Inflammatory macrophage treated with lipopolysaccharide for 1 hour (primary cell): ENCODE data around the gene KLHL35.
"Not testable (repeated sequence)": the region's sequence is repeated elsewhere in the genome, so short reads cannot be mapped to it uniquely, and the experiment has no call there.

Experiments used
- DNase-seq, 2 donors: peaks; one replicate each; pipeline ENCODE4 v3.0.0-alpha.2; 2020 to 2022

KLHL35 gene

GRCh38 chr11:75422248-75423231 is 10.5 kb downstream of the KLHL35 start:
- DNase-seq, result no peak

- no peak for DNase-seq
These were observed 11.1 kb downstream of the KLHL35 start for GRCh38 chr11:75421902-75422247.

GRCh38 chr11:75421035-75421602 is 11.9 kb downstream of the KLHL35 start:
- no peak for DNase-seq

- DNase-seq, result no peak
These were observed 12.6 kb downstream of the KLHL35 start for GRCh38 chr11:75420224-75421034.

GRCh38 chr11:75413864-75414263 is 19.1 kb downstream of the KLHL35 start:
- DNase-seq, result no peak

DNA sequence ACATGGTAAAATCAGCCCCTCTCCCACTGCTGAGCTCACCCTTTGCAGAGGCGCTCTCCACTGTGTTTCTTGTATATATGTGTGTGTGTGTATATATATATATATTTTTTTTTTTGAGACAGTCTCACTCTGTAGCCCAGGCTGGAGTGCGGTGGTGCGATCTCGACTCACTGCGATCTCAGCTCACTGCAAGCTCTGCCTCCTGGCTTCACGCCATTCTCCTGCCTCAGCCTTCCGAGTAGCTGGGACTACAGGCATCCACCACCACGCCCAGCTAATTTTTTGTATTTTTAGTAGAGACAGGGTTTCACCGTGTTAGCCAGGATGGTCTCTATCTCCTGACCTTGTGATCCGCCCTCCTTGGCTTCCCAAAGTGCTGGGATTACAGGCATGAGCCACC is 19.9 kb downstream of the KLHL35 start:
- not testable (repeated sequence) for DNase-seq

GRCh38 chr11:75409971-75410370 is 23.0 kb downstream of the KLHL35 start:
- DNase-seq, result not testable (repeated sequence)

GRCh38 chr11:75408957-75409219 is 24.1 kb downstream of the KLHL35 start:
- no peak for DNase-seq

- DNase-seq, result no peak
These were observed 26.6 kb downstream of the KLHL35 start for GRCh38 chr11:75406338-75406777.

DNA sequence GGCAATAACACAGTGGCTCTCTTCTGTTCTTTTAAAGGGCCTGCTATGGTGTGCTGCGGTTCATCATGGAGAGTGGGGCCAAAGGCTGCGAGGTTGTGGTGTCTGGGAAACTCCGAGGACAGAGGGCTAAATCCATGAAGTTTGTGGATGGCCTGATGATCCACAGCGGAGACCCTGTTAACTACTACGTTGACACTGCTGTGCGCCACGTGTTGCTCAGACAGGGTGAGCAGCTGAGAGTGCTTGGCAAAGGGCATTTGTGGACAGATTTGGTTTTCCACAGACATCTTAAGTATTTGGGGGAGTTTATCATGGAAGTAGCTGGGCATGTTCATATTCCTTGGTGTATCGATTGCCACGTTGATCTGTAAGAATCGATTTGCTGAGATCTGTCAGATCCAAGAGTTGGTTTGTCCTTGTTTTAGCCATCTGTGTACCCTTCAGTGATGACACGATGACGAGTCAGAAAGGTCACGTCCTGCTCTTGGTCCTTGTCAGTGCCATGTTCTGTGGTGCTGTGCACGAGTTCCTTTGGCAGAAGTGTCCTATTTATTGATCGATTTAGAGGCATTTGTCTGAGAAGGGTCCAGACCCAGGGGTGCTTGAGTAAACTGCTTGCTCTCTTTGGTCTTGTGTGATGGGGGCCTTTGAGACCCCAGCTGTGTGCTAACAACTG is 28.9 kb downstream of the KLHL35 start:
- no peak for DNase-seq

DNA sequence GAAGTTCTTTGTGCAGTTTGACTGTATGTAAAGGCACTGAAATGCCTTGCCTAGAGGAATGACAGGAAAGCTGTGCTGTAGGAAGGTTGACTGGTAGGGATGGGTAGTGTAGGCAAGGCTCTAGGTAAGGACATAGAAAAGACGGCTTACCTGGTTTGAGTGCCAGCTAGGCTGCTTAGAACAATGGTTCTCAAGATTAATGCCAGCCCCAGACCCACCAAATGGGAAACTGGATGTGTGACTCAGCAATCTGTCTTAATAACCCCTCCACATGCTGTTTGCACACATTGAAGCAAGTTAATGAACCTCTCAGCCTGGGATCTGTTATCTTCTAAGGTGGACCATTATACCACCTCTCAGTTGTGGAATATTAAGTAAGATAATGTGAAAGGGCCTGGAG is 30.0 kb downstream of the KLHL35 start:
- DNase-seq, result no peak

- DNase-seq, result no peak
These were observed 30.8 kb downstream of the KLHL35 start for GRCh38 chr11:75402002-75402773.

- no peak for DNase-seq
These were observed 32.7 kb downstream of the KLHL35 start for GRCh38 chr11:75400146-75400865.

DNA sequence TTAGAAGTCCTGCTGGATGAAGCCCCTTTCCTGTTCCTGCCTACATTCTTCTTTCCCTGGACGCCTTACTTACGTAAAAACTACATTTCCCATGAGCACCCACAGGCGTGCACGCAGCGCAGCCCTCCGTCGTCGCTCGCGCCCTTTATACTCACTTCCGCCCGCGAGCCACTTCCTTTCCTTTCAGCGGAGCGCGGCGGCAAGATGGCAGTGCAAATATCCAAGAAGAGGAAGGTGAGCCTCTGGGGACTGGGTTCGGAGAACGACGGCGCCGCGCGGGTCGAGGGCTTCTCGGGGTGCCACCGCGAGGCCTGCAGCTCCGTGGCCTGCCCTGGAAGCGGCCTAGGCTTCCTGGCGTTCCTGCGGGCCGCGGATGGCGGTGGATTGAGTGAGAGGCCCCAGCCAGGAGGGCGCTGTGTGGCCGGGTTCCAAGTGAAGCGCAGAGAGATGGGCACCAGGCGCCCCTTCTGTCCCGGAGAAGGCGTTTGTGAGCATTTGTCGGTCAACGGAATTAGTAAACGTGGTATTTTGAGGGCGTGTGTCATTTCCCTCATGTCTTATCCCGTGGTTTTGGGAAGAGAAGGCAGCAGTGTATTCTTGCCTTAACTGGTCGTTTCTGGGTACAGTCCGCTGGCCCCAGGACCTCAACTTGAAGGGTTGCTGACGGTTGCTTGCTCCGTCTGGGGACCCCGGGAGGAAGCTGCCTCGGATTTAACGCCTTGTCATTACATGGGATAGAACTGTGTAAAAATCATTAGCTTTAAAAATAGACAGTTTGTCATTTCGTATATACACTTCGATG is 33.5 kb downstream of the KLHL35 start, which contains the start of gene RPS3:
TSS of gene RPS3 (plus strand) at position 175 of the 802 bp plus-strand sequence. CDS start at position 205, 30 bp downstream.
- DNase-seq, result peak; percentile 89 to 94

DNA sequence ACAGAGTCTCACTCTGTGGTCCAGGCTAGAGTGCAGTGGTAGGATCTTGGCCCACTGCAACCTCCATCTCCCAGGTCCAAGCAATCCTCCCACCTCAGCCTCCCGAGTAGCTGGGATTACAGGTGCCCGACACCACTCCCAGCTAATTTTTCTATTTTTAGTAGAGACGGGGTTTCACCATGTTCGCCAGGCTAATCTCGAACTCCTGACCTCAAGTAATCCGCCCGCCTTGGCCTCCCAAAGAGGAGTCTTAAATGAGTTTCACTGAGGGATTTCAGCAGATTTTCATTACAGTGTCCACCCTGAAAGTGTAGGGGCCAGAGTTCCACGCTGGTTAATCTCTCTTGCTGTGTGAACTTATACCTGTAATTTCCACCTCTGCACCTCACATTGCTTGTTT is 34.1 kb downstream of the KLHL35 start:
- no peak for DNase-seq

DNA sequence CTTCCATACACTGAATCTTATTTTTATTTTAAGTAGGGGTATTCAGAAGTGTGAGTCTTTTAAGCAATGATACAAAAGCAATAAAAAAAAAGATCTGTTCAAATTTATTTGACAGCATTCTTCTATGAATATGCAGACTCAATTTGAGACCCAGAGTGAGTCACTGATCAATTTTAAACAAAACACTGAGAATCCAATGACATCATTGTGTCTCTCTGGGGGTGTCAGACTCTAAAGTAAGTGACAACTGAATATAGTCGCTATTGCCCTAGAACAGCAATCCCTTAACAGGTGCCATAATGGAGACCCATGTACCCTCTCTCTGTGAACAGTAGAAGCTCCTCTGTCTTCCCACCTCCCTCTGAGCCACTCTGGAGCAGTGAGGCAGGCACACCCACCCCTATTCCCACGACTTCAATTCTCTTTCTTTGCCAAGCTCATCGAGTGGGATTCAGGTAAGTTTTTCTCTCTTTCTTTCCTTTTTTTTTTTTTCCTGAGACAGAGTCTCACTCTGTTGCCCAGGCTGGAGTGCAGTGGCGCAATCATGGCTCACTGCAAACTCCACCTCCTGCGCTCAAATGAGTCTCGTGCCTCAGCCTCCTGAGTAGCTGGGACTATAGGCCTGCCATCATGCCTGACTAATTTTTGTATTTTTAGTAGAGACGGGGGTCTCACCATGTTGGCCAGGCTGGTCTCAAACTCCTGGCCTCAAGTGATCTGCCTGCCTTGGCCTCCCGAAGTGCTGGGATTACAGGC is 38.7 kb downstream of the KLHL35 start:
- DNase-seq, result no peak

GRCh38 chr11:75389925-75390324 is 43.1 kb downstream of the KLHL35 start:
- DNase-seq, result no peak

DNA sequence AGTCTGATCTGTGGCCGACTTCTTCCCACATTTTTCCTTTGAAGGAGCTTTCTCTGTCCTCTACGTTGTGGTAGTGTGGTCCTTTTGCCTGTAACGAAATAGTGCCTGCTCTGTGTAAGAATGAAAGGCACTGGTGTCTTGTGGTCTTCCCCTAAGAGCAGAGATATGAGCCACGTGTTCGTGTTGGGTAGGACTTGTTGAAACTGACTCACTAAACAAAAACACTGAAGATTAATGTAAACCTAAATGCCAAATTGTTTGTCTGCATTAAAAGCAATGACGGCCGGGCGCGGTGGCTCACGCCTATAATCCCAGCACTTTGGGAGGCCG is 43.8 kb downstream of the KLHL35 start:
- DNase-seq, result no peak

DNA sequence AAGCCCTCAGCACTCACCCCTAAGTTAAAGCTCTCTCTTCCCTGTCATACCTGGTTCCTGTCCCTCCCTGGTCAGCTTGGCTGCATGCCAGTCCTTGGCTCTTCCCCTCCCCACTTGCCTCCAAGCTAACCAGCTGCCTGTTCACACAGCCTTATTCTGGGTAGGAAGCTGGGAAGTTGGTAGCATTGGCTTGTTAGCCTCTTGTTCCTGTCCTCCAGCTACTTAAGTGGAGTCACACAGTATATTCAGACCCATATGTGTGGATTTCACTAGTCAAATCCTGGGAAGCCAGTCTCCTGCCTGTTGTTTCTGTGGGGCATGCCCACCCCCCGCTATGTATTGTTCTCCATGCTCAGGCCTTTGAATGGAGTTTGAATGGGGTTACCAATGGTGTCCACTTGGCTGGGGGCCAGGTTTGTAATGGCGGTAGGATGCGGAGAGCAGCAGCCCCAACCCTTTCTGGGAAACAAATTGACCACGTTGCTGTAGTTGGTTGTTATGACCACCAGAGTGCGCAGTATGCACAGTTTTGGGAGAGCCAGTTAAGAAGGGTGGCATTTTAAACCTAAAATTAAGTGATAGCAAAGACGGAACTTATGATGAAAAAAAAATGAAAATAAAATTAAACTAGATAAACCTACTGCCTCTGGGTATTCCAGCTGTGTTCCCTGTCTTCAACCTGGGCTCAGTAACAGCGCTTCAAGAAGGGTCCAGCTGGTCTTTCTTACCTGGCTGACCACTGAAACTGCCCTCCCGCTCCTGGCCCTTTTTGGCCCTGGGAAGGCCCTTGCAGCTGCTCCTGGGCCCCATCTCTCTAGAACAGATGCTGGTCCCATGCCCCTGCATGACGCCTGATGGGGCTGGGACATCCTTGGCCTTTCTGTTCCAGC is 44.4 kb downstream of the KLHL35 start:
- peak; percentile 48 to 88 for DNase-seq
